GM19099 (cell line): ENCODE results near the gene MALAT1.

Experiments used
- POLR2A ChIP-seq: IDR thresholded peaks from 3 replicates; pipeline ENCODE4 v1.6.1; 2011; ENCODE audit warnings: low read depth; ENCODE audit not compliant: insufficient read length; ENCODE audit errors: extremely low read depth

Gene MALAT1

DNA sequence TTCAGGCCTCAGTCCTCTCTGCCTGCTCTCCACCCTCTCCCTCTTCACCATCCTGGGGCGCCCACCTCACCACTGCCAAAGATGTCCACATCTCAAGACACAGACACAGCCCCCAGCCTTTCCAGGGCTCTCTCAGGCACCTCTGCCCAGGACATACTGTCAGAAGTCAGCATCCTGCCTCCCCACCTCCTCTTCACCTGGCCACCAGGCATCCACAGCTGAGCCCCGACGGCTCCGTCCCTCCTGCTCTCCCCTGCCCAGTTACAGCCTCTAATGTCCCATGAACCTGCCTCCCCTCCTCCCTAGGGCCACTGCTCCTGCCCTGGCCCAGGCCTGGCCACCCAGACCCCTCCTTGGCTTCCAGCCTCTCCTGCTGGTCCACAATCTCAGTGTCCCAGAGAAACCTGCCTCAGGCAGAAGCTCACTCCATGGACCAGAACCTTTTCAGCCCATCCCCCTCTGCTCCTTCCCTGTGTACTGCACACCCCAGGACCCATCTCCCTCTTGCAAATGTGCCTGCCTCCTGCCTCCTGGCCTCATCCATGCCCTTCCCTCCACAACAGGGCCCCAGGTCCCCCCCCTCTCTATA, 56.1 kb downstream of the MALAT1 start:
- no peak for TF ChIP-seq POLR2A

DNA sequence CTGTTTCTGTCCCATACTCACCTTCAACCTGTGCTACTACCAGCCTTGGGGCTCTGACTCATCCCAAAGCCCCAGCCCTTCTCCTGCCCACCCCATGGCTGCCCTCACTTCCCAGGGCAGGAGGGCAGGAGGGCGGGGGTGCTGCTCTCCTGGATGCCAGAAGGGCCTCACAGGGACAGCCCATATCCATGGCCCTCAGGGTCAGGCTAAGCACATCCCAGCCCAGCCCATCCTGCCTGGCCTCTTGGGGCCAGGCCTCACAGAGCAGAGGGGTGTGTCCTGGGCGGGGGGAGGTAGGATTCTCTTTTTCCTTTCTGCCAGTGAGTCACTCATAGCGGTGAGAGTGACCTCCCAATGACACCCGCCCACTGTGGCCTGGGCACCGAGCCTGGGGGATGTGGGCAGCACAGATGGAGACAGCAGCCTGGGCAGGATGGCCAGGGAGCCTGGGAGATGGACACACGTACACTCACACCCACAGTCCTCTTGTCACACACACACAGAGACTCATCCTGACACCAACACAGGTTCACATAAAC, 56.9 kb downstream of the MALAT1 start:
- no peak for TF ChIP-seq POLR2A
